GM13977 (cell line): ENCODE measurements around the gene SLC7A10.

ENCODE experiments used
- DNase-seq: peaks from one replicate; pipeline ENCODE4 v3.0.0; 2012; ENCODE audit warnings: low spot score
- CTCF ChIP-seq: IDR thresholded peaks from 2 replicates; pipeline ENCODE4 v1.5.1; 2012; ENCODE audit warnings: mild to moderate bottlenecking, control low read depth; ENCODE audit not compliant: insufficient read depth; ENCODE audit errors: extremely low read depth, missing control alignments
- in situ Hi-C: fragments of 300-500 bp; cut with MboI; formaldehyde crosslinking; loops from one replicate; pipeline ENCODE4 v1.12.0; 2022; ENCODE audit warnings: low sequenced_read_pairs, low pct_unique_long_range_greater_than_20kb, mixed read lengths, inconsistent platforms; ENCODE audit not compliant: unreplicated experiment

Gene SLC7A10

GRCh38 chr19:33234092-33234491 is 8.4 kb upstream of the SLC7A10 start:
- in situ Hi-C loops = loop anchor here (10.0 kb wide), 1 partner anchor 171 kb away; no protein-coding TSS in a partner anchor
- TF ChIP-seq CTCF = no peak
- DNase-seq = no peak

- in situ Hi-C loops = loop anchor here (10.0 kb wide), 1 partner anchor 172 kb away; no protein-coding TSS in a partner anchor
Measured at GRCh38 chr19:33233056-33233873, 7.6 kb upstream of the SLC7A10 start.

GRCh38 chr19:33232656-33233055 is 7.0 kb upstream of the SLC7A10 start:
- in situ Hi-C loops = loop anchor here (10.0 kb wide), 1 partner anchor 172 kb away; no protein-coding TSS in a partner anchor
- no peak for TF ChIP-seq CTCF
- no peak for DNase-seq

More at GRCh38 chr19:33233056-33233873, 7.6 kb upstream of the SLC7A10 start:
- no peak for DNase-seq
- TF ChIP-seq CTCF = no peak

GRCh38 chr19:33231511-33231910 is 5.9 kb upstream of the SLC7A10 start:
- no peak for TF ChIP-seq CTCF
- in situ Hi-C loops = loop anchor here (10.0 kb wide), 1 partner anchor 173 kb away; no protein-coding TSS in a partner anchor
- DNase-seq = no peak

- in situ Hi-C loops = loop anchor here (10.0 kb wide), 1 partner anchor 175 kb away; no protein-coding TSS in a partner anchor
- no peak for TF ChIP-seq CTCF
- DNase-seq = no peak
Measured at GRCh38 chr19:33229962-33230361, 4.3 kb upstream of the SLC7A10 start.

- DNase-seq = no peak
- TF ChIP-seq CTCF = no peak
- in situ Hi-C loops = no loop called here
Measured at GRCh38 chr19:33227870-33228599, 2.4 kb upstream of the SLC7A10 start.
